Measurements from ENCODE around the gene MCRIP2.

Gene MCRIP2

DNA sequence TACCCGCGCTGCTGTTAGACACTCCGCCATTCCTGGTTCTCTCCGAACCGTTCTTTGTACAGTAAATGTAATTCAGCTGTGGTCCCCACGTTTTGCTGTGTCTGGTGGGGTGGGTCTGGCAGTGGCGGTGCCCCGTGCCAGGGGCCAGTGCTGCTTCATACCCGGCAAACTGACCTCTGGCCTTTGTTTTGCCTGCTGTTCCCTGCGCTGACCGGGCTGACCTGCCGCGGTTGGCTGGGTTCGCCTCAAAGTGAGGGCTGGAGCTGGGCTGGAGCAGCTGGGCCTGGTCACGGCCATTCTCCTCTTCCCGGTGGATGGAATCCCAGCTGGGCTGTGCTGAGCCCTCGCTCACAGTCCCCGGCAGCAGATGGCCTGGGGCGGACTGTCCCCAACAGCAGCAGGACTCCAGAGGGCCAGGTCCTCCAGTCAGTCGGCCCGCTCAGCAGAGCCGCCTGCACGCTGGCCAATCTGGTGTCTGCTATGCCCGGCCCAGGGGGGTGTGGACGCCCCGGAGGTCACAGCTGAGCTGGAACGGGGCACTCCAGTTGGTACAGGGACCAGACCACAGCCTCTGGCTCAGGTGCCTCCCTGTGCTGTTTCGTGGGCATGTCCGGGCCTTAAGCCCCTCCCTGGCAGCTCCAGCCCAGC lies 12.3 kb upstream of the MCRIP2 start:
- TF ChIP-seq, protein P1, sequence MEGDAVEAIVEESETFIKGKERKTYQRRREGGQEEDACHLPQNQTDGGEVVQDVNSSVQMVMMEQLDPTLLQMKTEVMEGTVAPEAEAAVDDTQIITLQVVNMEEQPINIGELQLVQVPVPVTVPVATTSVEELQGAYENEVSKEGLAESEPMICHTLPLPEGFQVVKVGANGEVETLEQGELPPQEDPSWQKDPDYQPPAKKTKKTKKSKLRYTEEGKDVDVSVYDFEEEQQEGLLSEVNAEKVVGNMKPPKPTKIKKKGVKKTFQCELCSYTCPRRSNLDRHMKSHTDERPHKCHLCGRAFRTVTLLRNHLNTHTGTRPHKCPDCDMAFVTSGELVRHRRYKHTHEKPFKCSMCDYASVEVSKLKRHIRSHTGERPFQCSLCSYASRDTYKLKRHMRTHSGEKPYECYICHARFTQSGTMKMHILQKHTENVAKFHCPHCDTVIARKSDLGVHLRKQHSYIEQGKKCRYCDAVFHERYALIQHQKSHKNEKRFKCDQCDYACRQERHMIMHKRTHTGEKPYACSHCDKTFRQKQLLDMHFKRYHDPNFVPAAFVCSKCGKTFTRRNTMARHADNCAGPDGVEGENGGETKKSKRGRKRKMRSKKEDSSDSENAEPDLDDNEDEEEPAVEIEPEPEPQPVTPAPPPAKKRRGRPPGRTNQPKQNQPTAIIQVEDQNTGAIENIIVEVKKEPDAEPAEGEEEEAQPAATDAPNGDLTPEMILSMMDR (conservative IDR thresholded peaks at IDR 0.05; ENCODE audit: low read depth, low read length) = no peak
- no peak for DNase-seq (ENCODE audit: low read depth)
- H3K4me3 ChIP-seq (ENCODE audit: low read length) = no peak overlapping the region

DNA sequence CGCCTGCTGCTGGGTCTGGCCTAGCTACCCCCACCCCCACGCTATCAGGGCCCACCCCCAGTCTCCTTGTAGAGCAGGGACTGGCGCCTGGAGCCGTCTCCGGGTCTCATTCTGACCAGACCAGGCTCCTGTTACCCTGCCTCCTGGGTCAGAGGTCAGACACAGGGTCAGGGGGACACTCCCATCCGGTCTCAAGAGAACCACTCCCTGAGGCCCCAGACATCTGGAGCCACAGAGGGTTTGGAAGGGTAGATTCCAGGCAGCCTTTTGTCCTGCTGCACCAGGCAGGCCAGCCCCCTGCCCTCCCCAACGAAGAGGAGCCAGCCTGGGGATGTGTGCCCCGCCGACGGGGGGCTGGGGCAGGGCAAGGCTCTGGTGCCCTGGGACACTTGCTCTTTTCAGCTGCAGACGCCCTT lies 11.8 kb upstream of the MCRIP2 start:
- H3K4me3 ChIP-seq (ENCODE audit: low read length) = no peak overlapping the region
- no peak for DNase-seq (ENCODE audit: low read depth)
- TF ChIP-seq, protein P1 (conservative IDR thresholded peaks at IDR 0.05; ENCODE audit: low read depth, low read length) = no peak

DNA sequence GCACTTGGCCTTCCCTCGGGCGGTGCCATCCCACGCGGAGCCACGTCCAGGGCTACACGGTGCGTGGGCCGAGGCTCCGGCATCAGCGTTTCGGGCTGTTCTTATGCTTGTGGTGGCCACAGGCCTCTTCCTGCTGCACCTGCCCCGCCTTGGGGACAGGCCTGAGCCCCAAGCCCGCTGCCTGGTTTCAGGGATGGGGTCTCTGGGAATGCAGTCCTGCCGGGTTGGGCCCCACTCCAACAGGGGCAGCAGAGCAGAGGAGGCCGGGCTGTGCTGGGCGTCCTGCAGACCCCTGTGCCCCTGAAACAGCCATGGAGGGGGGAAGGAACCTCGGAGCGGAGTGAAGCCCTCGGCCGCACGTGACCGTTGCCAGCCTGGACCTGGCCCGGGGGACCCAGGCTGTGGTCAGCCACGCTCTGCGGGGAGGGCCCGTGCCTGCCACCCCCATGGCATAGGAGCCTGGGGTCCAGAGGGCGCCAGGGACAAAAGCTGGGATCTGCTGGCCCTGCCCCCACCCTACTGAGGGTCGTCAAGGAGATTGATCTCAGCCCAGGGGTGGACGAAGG lies 11.3 kb upstream of the MCRIP2 start:
- no peak for DNase-seq (ENCODE audit: low read depth)
- TF ChIP-seq, protein P1 (conservative IDR thresholded peaks at IDR 0.05; ENCODE audit: low read depth, low read length) = no peak
- H3K4me3 ChIP-seq (ENCODE audit: low read length) = no peak overlapping the region

DNA sequence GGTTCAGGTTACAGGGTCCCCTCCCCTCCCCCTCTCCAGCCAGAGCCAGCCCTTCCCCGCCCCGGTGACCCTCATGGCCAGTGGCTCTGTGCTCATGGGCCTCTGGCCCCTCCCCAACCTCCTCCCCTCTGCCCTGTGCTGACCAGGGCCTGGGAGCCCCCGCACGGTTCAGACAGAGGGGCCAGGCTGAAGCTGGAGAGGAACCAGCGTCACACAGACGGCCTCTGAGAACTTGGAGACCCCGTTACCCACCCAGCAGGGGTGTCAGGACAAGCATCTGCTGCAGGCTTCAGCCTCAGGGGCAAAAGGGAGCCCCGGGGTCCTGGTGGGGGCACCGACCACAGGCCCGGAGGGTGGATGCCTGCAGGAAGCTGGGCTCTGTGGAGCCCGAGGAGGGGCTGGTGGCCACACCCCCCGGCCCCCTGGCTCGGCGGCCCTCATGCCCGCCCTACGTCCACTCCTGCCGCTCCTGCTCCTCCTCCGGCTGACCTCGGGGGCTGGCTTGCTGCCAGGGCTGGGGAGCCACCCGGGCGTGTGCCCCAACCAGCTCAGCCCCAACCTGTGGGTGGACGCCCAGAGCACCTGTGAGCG lies 10.7 kb upstream of the MCRIP2 start, which contains the start of gene WFIKKN1:
Gene WFIKKN1 (plus strand): TSS at position 171 of the 591 bp plus-strand sequence. CDS start 269 bp downstream, at position 440.
- peak within 1 kb of the TSS; percentile 15 for H3K4me3 ChIP-seq (ENCODE audit: low read length)
- TF ChIP-seq, protein P1 (conservative IDR thresholded peaks at IDR 0.05; ENCODE audit: low read depth, low read length) = no peak
- DNase-seq (ENCODE audit: low read depth) = no peak

DNA sequence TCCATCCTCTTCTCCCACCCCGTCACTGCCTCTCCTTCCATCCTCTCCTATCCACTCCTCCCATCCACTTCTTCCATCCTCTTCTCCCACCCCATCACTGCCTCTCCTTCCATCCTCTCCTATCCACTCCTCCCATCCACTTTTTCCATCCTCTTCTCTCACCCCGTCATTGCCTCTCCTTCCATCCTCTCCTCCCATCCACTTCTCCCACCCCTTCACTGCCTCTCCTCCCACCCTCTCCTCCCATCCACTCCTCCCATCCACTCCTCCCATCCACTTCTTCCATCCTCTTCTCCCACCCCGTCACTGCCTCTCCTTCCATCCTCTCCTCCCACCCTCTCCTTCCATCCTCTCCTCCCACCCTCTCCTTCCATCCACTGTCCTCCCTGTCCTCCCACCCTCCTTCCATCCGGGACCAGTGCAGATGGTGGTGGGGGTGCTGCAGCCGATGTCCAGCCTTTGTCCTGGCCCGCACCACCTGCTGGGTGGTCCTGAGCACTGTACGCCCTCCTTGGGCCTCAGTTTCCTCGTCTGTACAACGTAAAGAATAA lies 9.7 kb upstream of the MCRIP2 start:
- no peak for DNase-seq (ENCODE audit: low read depth)
- TF ChIP-seq, protein P1 (conservative IDR thresholded peaks at IDR 0.05; ENCODE audit: low read depth, low read length) = no peak
- no peak overlapping the region for H3K4me3 ChIP-seq (ENCODE audit: low read length)

DNA sequence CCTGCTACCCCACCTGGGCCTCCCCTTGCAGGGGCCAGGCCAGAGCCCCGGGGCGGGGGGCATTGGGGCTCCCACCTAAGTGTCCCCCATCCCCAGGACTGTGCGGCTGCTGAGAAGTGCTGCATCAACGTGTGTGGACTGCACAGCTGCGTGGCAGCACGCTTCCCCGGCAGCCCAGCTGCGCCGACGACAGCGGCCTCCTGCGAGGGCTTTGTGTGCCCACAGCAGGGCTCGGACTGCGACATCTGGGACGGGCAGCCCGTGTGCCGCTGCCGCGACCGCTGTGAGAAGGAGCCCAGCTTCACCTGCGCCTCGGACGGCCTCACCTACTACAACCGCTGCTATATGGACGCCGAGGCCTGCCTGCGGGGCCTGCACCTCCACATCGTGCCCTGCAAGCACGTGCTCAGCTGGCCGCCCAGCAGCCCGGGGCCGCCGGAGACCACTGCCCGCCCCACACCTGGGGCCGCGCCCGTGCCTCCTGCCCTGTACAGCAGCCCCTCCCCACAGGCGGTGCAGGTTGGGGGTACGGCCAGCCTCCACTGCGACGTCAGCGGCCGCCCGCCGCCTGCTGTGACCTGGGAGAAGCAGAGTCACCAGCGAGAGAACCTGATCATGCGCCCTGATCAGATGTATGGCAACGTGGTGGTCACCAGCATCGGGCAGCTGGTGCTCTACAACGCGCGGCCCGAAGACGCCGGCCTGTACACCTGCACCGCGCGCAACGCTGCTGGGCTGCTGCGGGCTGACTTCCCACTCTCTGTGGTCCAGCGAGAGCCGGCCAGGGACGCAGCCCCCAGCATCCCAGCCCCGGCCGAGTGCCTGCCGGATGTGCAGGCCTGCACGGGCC lies 8.9 kb upstream of the MCRIP2 start:
- H3K4me3 ChIP-seq (ENCODE audit: low read length) = no peak overlapping the region
- TF ChIP-seq, protein P1 (conservative IDR thresholded peaks at IDR 0.05; ENCODE audit: low read depth, low read length) = no peak
- DNase-seq (ENCODE audit: low read depth) = no peak

All from retinal pigment epithelial cell (primary cell).